HepG2 (cell line): ENCODE results near the gene NRG2. TPM values are rescaled to one million over a fixed set of nuclear protein-coding genes. Genes with fewer than 3 reads are reported as not detected.

ENCODE experiments used
- ATAC-seq: fragments of 200-7000 bp; cut with Tn5 transposase; 3 replicates; pipeline ENCODE4 v1.9.1; 2020; ENCODE audit warnings: mild to moderate bottlenecking, moderate library complexity
- BruUV-seq: library from RNA; stranded (reverse); fragments of 400-500 nt; replicated peaks from 2 replicates; lab custom pipeline; 2021; lab: Mats Ljungman, UMichigan
- CTCF ChIA-PET: fragments of 300-600 bp; formaldehyde crosslinking; extraction: SDS; loops from one replicate; lab custom pipeline; 2021; ENCODE audit warnings: low total read pairs, inconsistent platforms, low intra/inter-chr PET ratio; lab: Yijun Ruan, JAX
- POLR2A ChIA-PET: fragments of 350-600 bp; sonication (Branson Sonifier 250); formaldehyde crosslinking; loops from one replicate; lab custom pipeline; 2020; ENCODE audit warnings: antibody characterized with exemption, inconsistent platforms; lab: Yijun Ruan, JAX
- DNase-seq: peaks from one replicate; pipeline ENCODE4 v3.0.0-alpha.2; 2015; ENCODE audit warnings: low spot score
- FAIRE-seq: peaks from 3 replicates; lab custom pipeline; 2011; peaks lifted over from hg19 to GRCh38; lab: Jason Lieb, UNC
- H2AFZ ChIP-seq: one replicate; pipeline ENCODE4 v1.6.1; 2011; ENCODE audit warnings: low read length, inconsistent platforms
- H3K27ac ChIP-seq: fragments of 300-600 bp; 3 replicates; pipeline ENCODE4 v1.8.0; 2011; ENCODE audit warnings: mixed run types, mild to moderate bottlenecking, mixed read lengths, low read length, inconsistent platforms; ENCODE audit not compliant: insufficient read depth; ENCODE audit errors: extremely low read length
- H3K27me3 ChIP-seq, 2 experiments: fragments of 200-600 bp in 1 of 2; 2 replicates in 1 of 2; 3 replicates in 1 of 2; pipeline versions ENCODE4 v1.6.0 to v1.8.0; 2011; ENCODE audit warnings: low read length in 2 of 2, mild to moderate bottlenecking in 2 of 2, moderate library complexity in 2 of 2, inconsistent platforms in 1 of 2; ENCODE audit not compliant: insufficient read depth in 2 of 2, control insufficient read depth in 1 of 2
- H3K36me3 ChIP-seq, 2 experiments: fragments of 200-600 bp in 1 of 2; replicated peaks in 1 of 2; 2 replicates in 1 of 2; 3 replicates in 1 of 2; pipeline versions ENCODE4 v1.5.1 to v1.8.0; 2011; ENCODE audit warnings: low read length in 2 of 2, inconsistent platforms in 1 of 2; ENCODE audit not compliant: insufficient read depth in 2 of 2, control insufficient read depth in 1 of 2
- H3K4me1 ChIP-seq: 2 replicates; pipeline ENCODE4 v1.5.1; 2012; ENCODE audit warnings: low read length, inconsistent platforms; ENCODE audit not compliant: insufficient read depth
- H3K4me2 ChIP-seq: 2 replicates; pipeline ENCODE4 v1.6.0; 2011; ENCODE audit warnings: low read depth, low read length, inconsistent platforms
- H3K4me3 ChIP-seq, 3 experiments: fragments of 200-600 bp in 1 of 3; sonication (generic), shearing (Covaris generic) in 1 of 3; replicated peaks in 1 of 3; 2 replicates each; pipeline ENCODE4 v1.5.1; 2011 to 2016; ENCODE audit warnings: low read length in 3 of 3, inconsistent platforms in 2 of 3, low read depth in 2 of 3, mild to moderate bottlenecking in 2 of 3, control low read depth in 1 of 3, mixed read lengths in 1 of 3; ENCODE audit not compliant: insufficient read depth in 1 of 3
- H3K79me2 ChIP-seq: one replicate; pipeline ENCODE4 v1.6.1; 2011; ENCODE audit warnings: low read length, inconsistent platforms; ENCODE audit not compliant: insufficient read depth
- H3K9ac ChIP-seq: 2 replicates; pipeline ENCODE4 v1.6.0; 2011; ENCODE audit warnings: mild to moderate bottlenecking, low read depth, low read length, inconsistent platforms; ENCODE audit not compliant: insufficient read depth
- H3K9me3 ChIP-seq: 2 replicates; pipeline ENCODE4 v1.5.1; 2012; ENCODE audit warnings: mild to moderate bottlenecking, low read length
- H4K20me1 ChIP-seq: 2 replicates; pipeline ENCODE4 v1.6.0; 2011; ENCODE audit warnings: inconsistent platforms, mild to moderate bottlenecking, low read length, moderate library complexity; ENCODE audit not compliant: insufficient read depth
- ATF3 ChIP-seq: sonication (generic); formaldehyde crosslinking; IDR thresholded peaks from 2 replicates; pipeline ENCODE4 v1.4.0; 2020; ENCODE audit warnings: missing genetic modification reagents
- CREB3 ChIP-seq: sonication (generic); formaldehyde crosslinking; IDR thresholded peaks from 2 replicates; pipeline ENCODE4 v1.5.0; 2020; ENCODE audit warnings: missing genetic modification reagents
- KAT8 ChIP-seq: IDR thresholded peaks from 2 replicates; pipeline ENCODE4 v1.6.1; 2016; ENCODE audit warnings: missing genetic modification reagents, missing compliant biosample characterization
- SAFB2 ChIP-seq: sonication (generic); formaldehyde crosslinking; IDR thresholded peaks from 2 replicates; pipeline ENCODE4 v1.5.1; 2020; ENCODE audit warnings: missing genetic modification reagents, low read depth, mild to moderate bottlenecking, borderline replicate concordance
- TBP ChIP-seq: sonication (generic); formaldehyde crosslinking; IDR thresholded peaks from 2 replicates; pipeline ENCODE4 v1.5.0; 2020; ENCODE audit warnings: missing genetic modification reagents
- ZNF530 ChIP-seq: sonication (generic); formaldehyde crosslinking; IDR thresholded peaks from 2 replicates; pipeline ENCODE4 v1.5.0; 2020; ENCODE audit warnings: low read depth, mild to moderate bottlenecking, missing genetic modification reagents
- WGBS: methylation state at CpG from one replicate; pipeline ENCODE4 v1.1.6; 2017; ENCODE audit warnings: low lambda C conversion rate; 5-methylcytosine and 5-hydroxymethylcytosine counted together
- in situ Hi-C: cut with HindIII; loops from 2 replicates; pipeline ENCODE4 v1.10.0; 2017; ENCODE audit warnings: low pct_unique_long_range_greater_than_20kb; ENCODE audit not compliant: extremely low pct_ligation_motif_present
- intact Hi-C: fragments of 100-400 bp; cut with micrococcal nuclease; formaldehyde crosslinking; loops from one replicate; pipeline ENCODE4 v1.10.0; 2022; ENCODE audit not compliant: unreplicated experiment
- polyA plus RNA-seq, 8 experiments: library from polyadenylated mRNA; depleted of rRNA in 3 of 8; stranded (reverse) in 7 of 8; unstranded in 1 of 8; fragments of >200 nt; fragmentation: Illumina TruSeq in 4 of 8; extraction: Trizol in 4 of 8; gene quantifications; 2 replicates each; pipeline versions ENCODE4 v1.2.1 to v1.2.3, GENCODE V29; 2011 to 2016; ENCODE audit warnings: low read depth in 4 of 8, missing spikeins in 1 of 8, mixed read lengths in 1 of 8; ENCODE audit not compliant: insufficient read depth in 1 of 8
- total RNA-seq, 5 experiments: library from RNA; depleted of rRNA; stranded (reverse); fragments of >200 nt; fragmentation: Illumina TruSeq; extraction: Trizol; gene quantifications; 2 replicates each; pipeline ENCODE4 v1.2.3, GENCODE V29; 2016; ENCODE audit warnings: low read depth in 1 of 5
- TF ChIP-seq, protein P1 (sequence below): sonication (generic); formaldehyde crosslinking; IDR thresholded peaks from 2 replicates; pipeline ENCODE4 v1.5.1; 2020; ENCODE audit warnings: mild to moderate bottlenecking, moderate library complexity, missing genetic modification reagents
- TF ChIP-seq, protein P2 (sequence below): sonication (generic); formaldehyde crosslinking; IDR thresholded peaks from 2 replicates; pipeline ENCODE4 v1.4.0; 2020; ENCODE audit warnings: missing genetic modification reagents
- TF ChIP-seq, protein P3 (sequence below): sonication (generic); formaldehyde crosslinking; IDR thresholded peaks from 2 replicates; pipeline ENCODE4 v1.5.0; 2020; ENCODE audit warnings: missing genetic modification reagents
- TF ChIP-seq, protein P4 (sequence below): IDR thresholded peaks from 2 replicates; pipeline ENCODE4 v1.6.1; 2016; ENCODE audit warnings: low read depth, control low read depth
- TF ChIP-seq, protein P5 (sequence below): sonication (generic); formaldehyde crosslinking; IDR thresholded peaks from 2 replicates; pipeline ENCODE4 v1.4.0; 2020; ENCODE audit warnings: missing genetic modification reagents

Gene NRG2
- total and polyA plus RNA-seq, 2 of the 13 experiments (the other 11 are each of a cell fraction or from before 2014, with no cell fraction given): not detected

GRCh38 chr5:139867109-139867508, 176.0 kb downstream of the NRG2 start:
- CTCF ChIA-PET: no interaction called here

More at GRCh38 chr5:139867109-139867508, 176.0 kb downstream of the NRG2 start:
- H3K27ac ChIP-seq: no peak overlapping the region
- H3K9me3 ChIP-seq: no peaks in the 10 kb centered on the region
- no TSS peak for BruUV-seq
- WGBS: 0% methylated on average over 2 of the region's 2 CpGs
- H3K4me3 ChIP-seq: no peak overlapping the region
- H3K4me2 ChIP-seq: no peak overlapping the region
- H3K36me3 ChIP-seq: no peaks in the 10 kb centered on the region
- no peaks in the 10 kb centered on the region for H3K4me1 ChIP-seq
- no peaks in the 10 kb centered on the region for H4K20me1 ChIP-seq
- no peak overlapping the region for H3K9ac ChIP-seq
- peaks cover 2 to 25% of the 10 kb centered on the region in 2 experiments; a peak in 3 of 5 replicates for H3K27me3 ChIP-seq
- no peak overlapping the region for H2AFZ ChIP-seq
- DNase-seq (no peak), ATAC-seq (no peak), FAIRE-seq (no peak)
- in situ Hi-C loops: no loop called here
- H3K79me2 ChIP-seq: no peaks in the 10 kb centered on the region
- intact Hi-C loops: loop anchor here (10.0 kb wide), 1 partner anchor 98 kb away; no protein-coding TSS in a partner anchor
- POLR2A ChIA-PET: no interaction called here
- TF ChIP-seq, protein P1, sequence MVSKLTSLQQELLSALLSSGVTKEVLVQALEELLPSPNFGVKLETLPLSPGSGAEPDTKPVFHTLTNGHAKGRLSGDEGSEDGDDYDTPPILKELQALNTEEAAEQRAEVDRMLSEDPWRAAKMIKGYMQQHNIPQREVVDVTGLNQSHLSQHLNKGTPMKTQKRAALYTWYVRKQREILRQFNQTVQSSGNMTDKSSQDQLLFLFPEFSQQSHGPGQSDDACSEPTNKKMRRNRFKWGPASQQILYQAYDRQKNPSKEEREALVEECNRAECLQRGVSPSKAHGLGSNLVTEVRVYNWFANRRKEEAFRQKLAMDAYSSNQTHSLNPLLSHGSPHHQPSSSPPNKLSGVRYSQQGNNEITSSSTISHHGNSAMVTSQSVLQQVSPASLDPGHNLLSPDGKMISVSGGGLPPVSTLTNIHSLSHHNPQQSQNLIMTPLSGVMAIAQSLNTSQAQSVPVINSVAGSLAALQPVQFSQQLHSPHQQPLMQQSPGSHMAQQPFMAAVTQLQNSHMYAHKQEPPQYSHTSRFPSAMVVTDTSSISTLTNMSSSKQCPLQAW (CRISPR knock-in tag): no peak
- TF ChIP-seq, protein P2, sequence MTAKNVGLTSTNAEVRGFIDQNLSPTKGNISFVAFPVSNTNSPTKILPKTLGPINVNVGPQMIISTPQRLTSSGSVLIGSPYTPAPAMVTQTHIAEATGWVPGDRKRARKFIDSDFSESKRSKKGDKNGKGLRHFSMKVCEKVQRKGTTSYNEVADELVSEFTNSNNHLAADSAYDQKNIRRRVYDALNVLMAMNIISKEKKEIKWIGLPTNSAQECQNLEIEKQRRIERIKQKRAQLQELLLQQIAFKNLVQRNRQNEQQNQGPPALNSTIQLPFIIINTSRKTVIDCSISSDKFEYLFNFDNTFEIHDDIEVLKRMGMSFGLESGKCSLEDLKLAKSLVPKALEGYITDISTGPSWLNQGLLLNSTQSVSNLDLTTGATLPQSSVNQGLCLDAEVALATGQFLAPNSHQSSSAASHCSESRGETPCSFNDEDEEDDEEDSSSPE: no peak
- TF ChIP-seq CREB3 (no peak), ZNF530 (CRISPR knock-in tag) (no peak), TBP (CRISPR knock-in tag) (no peak), KAT8 (CRISPR knock-in tag) (no peak), ATF3 (no peak), SAFB2 (CRISPR knock-in tag) (no peak)
- TF ChIP-seq, protein P3, sequence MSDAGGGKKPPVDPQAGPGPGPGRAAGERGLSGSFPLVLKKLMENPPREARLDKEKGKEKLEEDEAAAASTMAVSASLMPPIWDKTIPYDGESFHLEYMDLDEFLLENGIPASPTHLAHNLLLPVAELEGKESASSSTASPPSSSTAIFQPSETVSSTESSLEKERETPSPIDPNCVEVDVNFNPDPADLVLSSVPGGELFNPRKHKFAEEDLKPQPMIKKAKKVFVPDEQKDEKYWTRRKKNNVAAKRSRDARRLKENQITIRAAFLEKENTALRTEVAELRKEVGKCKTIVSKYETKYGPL (CRISPR knock-in tag): no peak
- TF ChIP-seq, protein P4, sequence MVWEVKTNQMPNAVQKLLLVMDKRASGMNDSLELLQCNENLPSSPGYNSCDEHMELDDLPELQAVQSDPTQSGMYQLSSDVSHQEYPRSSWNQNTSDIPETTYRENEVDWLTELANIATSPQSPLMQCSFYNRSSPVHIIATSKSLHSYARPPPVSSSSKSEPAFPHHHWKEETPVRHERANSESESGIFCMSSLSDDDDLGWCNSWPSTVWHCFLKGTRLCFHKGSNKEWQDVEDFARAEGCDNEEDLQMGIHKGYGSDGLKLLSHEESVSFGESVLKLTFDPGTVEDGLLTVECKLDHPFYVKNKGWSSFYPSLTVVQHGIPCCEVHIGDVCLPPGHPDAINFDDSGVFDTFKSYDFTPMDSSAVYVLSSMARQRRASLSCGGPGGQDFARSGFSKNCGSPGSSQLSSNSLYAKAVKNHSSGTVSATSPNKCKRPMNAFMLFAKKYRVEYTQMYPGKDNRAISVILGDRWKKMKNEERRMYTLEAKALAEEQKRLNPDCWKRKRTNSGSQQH (CRISPR knock-in tag): no peak
- TF ChIP-seq, protein P5, sequence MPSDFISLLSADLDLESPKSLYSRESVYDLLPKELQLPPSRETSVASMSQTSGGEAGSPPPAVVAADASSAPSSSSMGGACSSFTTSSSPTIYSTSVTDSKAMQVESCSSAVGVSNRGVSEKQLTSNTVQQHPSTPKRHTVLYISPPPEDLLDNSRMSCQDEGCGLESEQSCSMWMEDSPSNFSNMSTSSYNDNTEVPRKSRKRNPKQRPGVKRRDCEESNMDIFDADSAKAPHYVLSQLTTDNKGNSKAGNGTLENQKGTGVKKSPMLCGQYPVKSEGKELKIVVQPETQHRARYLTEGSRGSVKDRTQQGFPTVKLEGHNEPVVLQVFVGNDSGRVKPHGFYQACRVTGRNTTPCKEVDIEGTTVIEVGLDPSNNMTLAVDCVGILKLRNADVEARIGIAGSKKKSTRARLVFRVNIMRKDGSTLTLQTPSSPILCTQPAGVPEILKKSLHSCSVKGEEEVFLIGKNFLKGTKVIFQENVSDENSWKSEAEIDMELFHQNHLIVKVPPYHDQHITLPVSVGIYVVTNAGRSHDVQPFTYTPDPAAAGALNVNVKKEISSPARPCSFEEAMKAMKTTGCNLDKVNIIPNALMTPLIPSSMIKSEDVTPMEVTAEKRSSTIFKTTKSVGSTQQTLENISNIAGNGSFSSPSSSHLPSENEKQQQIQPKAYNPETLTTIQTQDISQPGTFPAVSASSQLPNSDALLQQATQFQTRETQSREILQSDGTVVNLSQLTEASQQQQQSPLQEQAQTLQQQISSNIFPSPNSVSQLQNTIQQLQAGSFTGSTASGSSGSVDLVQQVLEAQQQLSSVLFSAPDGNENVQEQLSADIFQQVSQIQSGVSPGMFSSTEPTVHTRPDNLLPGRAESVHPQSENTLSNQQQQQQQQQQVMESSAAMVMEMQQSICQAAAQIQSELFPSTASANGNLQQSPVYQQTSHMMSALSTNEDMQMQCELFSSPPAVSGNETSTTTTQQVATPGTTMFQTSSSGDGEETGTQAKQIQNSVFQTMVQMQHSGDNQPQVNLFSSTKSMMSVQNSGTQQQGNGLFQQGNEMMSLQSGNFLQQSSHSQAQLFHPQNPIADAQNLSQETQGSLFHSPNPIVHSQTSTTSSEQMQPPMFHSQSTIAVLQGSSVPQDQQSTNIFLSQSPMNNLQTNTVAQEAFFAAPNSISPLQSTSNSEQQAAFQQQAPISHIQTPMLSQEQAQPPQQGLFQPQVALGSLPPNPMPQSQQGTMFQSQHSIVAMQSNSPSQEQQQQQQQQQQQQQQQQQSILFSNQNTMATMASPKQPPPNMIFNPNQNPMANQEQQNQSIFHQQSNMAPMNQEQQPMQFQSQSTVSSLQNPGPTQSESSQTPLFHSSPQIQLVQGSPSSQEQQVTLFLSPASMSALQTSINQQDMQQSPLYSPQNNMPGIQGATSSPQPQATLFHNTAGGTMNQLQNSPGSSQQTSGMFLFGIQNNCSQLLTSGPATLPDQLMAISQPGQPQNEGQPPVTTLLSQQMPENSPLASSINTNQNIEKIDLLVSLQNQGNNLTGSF: no peak
